Fibroblast of skin of right quadriceps (primary cell): Measurements from ENCODE around the gene DUXB.
A peak's percentile ranks its signal among the peaks of the same experiment; 100 is the strongest.

Experiments used
- DNase-seq: peaks from one replicate; pipeline ENCODE4 v3.0.0-alpha.2; 2013

DUXB gene

GRCh38 chr16:75660321-75660720, 40.9 kb downstream of the DUXB start:
- DNase-seq: no peak

DNA sequence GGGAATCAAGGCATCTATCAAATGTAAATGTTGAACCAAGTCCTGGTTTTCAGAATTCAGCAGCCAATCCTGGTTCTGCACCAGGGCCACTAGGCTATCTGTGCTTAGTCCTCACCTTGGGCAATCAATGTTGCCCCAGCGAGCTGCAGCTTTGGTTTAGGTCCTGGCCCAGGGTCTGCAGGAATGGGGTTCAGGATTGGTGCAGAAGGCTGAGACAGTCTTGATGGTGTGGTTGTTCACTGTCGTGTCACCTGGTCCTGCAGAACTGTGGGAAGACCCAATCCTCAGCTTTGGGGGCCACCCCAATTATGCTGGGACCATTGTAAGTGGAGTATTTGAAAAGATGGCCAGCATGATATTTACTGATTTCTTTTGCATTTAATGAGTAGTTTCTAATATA, 43.1 kb downstream of the DUXB start:
- no peak for DNase-seq

- DNase-seq: peak; percentile 72
Observed at GRCh38 chr16:75653922-75654321, 47.3 kb downstream of the DUXB start.

DNA sequence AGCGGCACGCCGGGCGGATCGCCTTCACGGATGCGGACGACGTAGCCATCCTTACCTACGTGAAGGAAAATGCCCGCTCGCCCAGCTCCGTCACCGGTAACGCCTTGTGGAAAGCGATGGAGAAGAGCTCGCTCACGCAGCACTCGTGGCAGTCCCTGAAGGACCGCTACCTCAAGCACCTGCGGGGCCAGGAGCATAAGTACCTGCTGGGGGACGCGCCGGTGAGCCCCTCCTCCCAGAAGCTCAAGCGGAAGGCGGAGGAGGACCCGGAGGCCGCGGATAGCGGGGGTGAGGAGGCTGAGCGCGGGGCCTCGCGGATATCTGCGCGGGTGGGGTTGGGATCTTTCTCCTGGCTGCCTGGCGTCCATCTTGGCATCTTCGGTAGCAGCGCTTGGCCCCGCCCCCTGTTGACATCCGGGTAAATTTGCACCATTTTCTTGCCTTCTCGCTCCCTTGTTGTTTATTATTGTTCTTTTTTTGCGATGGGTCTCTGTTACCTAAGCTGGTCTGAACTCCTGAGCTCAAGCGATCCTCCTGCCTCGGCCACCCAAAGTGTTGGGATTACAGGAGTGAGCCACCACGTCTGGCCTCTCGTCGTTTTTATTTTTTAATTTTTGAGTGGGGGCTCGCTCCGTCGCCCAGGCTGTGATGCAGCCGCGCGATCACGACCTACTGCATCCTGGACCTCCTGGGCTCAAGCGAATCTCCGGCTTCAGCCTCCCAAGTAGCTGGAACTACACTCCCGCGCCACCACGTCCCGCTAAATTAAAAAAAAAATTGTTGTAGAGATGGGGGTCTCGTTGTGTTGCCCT, 52.8 kb downstream of the DUXB start:
- DNase-seq: peak; percentile 63

DNA sequence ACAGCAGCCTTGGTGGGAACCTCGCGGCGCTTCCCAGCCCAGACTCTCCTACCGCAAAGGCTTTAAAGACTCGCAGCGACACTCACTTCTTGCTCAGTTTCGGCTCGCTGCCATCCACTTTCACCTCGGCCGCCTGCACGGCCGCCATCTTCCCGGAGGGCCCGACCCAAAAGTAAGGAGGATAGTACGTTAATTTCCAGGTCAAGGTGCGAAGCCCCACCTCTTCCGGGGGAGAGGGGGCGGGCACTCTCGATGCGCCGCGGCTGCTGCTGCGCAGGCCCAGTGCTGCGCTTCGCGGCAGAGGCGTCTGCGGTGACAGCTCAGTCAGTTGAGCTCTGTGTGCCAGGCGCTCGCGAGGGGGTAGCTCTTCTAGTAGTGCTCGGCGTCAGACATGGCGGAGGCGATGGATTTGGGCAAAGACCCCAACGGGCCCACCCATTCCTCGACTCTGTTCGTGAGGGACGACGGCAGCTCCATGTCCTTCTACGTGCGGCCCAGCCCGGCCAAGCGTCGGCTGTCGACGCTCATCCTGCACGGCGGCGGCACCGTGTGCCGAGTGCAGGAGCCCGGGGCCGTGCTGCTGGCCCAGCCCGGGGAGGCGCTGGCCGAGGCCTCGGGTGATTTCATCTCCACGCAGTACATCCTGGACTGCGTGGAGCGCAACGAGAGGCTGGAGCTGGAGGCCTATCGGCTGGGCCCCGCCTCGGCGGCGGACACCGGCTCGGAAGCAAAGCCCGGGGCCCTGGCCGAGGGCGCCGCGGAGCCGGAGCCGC, 53.6 kb downstream of the DUXB start, which contains the start of the genes KARS1 and TERF2IP:
Gene KARS1, minus strand, starts transcription at position 174 of the 773 bp plus-strand sequence. Its CDS starts 26 bp downstream, at position 148.
Gene TERF2IP, plus strand, starts transcription at position 282 of the 773 bp plus-strand sequence. Its CDS starts 110 bp downstream, at position 392.
- DNase-seq: peak; percentile 91

DNA sequence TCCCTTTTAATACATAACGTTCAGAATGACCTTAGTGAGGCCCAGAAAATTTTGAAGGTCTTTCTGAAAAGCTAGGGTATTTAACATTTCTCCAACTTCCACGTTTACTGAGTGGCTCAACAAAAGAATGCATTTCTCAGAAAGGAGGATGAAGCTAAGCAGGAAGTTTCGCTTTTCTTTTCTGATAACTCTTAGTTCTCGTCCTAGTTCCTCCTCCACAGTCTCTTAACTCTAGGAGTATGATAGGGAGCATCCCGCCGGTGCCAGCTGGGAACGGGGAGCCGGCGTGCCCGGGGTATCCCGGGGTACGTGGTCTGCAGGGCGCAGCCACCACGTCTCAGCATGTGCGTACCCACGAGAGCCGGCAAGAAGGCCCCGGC, 54.2 kb downstream of the DUXB start:
- no peak for DNase-seq

DNA sequence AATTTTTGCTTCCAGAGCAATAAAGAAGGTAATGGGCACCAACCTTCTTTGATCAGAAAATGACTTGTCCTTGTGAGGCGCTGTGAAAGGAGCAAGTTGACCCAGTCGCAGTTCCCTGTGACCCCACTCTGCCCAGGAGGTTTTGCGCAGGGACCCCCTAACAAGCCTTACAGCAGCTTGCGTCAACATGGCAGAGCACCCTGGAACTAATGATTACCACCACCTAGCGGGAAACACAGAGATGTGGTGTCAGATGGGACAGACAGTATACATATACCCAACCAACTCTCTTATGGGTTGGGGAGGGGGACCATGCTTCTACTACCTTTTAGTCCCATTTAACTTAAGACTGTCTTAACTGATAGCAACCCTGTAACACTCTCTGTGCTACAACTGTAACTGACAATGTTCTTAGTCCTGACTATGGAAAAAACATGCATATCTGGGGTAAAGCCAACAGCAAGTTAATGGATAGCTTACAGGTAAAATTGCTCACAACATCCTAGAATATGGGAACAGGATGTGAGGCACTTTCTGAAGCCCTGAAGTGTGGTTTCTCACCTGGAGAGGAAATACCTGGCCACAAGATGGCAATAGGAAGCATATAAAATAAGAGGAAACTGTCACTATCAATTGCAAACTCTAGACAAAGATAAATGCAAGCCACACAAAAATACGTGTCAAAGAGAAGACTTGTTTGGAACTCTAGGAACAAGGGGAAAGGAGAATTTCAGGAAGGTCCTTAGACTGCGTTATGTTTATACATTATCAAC, 56.8 kb downstream of the DUXB start:
- DNase-seq: no peak
